Glomerular endothelial cell (primary cell): Measurements from ENCODE around the gene HDHD5. TPM values are rescaled to one million over a fixed set of nuclear protein-coding genes. Genes with fewer than 3 reads are reported as not detected.

Source experiments
- total RNA-seq: library from RNA; depleted of rRNA; stranded (reverse); fragments of >200 nt; gene quantifications from 2 replicates; pipeline ENCODE4 v1.2.3, GENCODE V29; 2015

Gene HDHD5
- total RNA-seq, 1 donor from 2014 or later = 48.1 TPM

Other genes starting within 250 kb of the HDHD5 start
- not detected in 2 replicates for gene GAB4, start 151.1 kb downstream of the HDHD5 start, total RNA-seq
- gene IL17RA, start 74.3 kb downstream of the HDHD5 start, total RNA-seq = 17.5 and 27.9 TPM in 2 replicates
- gene TMEM121B, start 37.9 kb downstream of the HDHD5 start, total RNA-seq = 0.68 and 0.88 TPM in 2 replicates
- 10.0 and 13.2 TPM in 2 replicates for gene ADA2, start 60.2 kb upstream of the HDHD5 start, total RNA-seq
- 1.2 and 1.5 TPM in 2 replicates for gene CECR2, start 210.2 kb upstream of the HDHD5 start, total RNA-seq